H1 (cell line): ENCODE data around the gene PHF14. TPM values are rescaled to one million over a fixed set of nuclear protein-coding genes. Genes with fewer than 3 reads are reported as not detected.

Experiments
- CTCF ChIA-PET: fragments of 300-600 bp; sonication (Branson Sonifier 250); formaldehyde crosslinking; loops from one replicate; lab custom pipeline; 2021; ENCODE audit not compliant: partially characterized antibody; lab: Charles Lee
- POLR2A ChIA-PET: fragments of 300-600 bp; sonication (Branson Sonifier 250); formaldehyde crosslinking; loops from one replicate; lab custom pipeline; 2021; ENCODE audit warnings: inconsistent platforms; ENCODE audit not compliant: partially characterized antibody; lab: Charles Lee
- DNase-seq, 2 experiments: peaks; one replicate each; pipeline versions ENCODE4 v3.0.0 to v3.0.0-alpha.2; 2010 to 2022; ENCODE audit warnings: low spot score in 2 of 2, low read depth in 1 of 2, mixed read lengths in 1 of 2
- FAIRE-seq: peaks from 2 replicates; lab custom pipeline; 2011; peaks lifted over from hg19 to GRCh38; lab: Jason Lieb, UNC
- H2AFZ ChIP-seq: 2 replicates; pipeline ENCODE4 v1.8.1; 2012; ENCODE audit warnings: low read length, inconsistent platforms
- H2AK5ac ChIP-seq: 2 replicates; pipeline ENCODE4 v1.6.1; 2013; ENCODE audit warnings: low read depth, low read length
- H2BK120ac ChIP-seq: replicated peaks from 2 replicates; pipeline ENCODE3; 2013; ENCODE audit warnings: low read depth, low read length, inconsistent platforms
- H2BK12ac ChIP-seq: 2 replicates; pipeline ENCODE4 v1.6.1; 2013; ENCODE audit warnings: low read depth, low read length
- H2BK15ac ChIP-seq: 2 replicates; pipeline ENCODE4 v1.6.1; 2013; ENCODE audit warnings: low read length
- H2BK20ac ChIP-seq: 2 replicates; pipeline ENCODE4 v1.6.1; 2013; ENCODE audit warnings: low read length
- H2BK5ac ChIP-seq: 2 replicates; pipeline ENCODE4 v1.6.1; 2013; ENCODE audit warnings: low read depth, low read length
- H3K14ac ChIP-seq: 2 replicates; pipeline ENCODE4 v1.6.1; 2013; ENCODE audit warnings: inconsistent platforms; ENCODE audit not compliant: insufficient read length
- H3K18ac ChIP-seq: 2 replicates; pipeline ENCODE4 v1.6.1; 2013; ENCODE audit warnings: low read length; ENCODE audit errors: extremely low read depth
- H3K23ac ChIP-seq: 2 replicates; pipeline ENCODE4 v1.6.1; 2013; ENCODE audit warnings: inconsistent platforms; ENCODE audit not compliant: insufficient read length
- H3K23me2 ChIP-seq: 2 replicates; pipeline ENCODE4 v1.6.1; 2013; ENCODE audit warnings: low read depth, low read length
- H3K27ac ChIP-seq: 2 replicates; pipeline ENCODE4 v1.6.1; 2011; ENCODE audit warnings: low read depth, low read length, inconsistent platforms
- H3K27me3 ChIP-seq, 4 experiments: replicated peaks in 1 of 4; 1 replicate in 1 of 4; 2 replicates in 3 of 4; pipeline versions ENCODE4 v1.6.1 to v1.8.1; 2011 to 2013; ENCODE audit warnings: low read length in 3 of 4, mild to moderate bottlenecking in 3 of 4, inconsistent platforms in 2 of 4, mixed read lengths in 2 of 4, moderate library complexity in 1 of 4; ENCODE audit not compliant: control insufficient read depth in 3 of 4, insufficient read depth in 3 of 4; ENCODE audit errors: extremely low read depth in 1 of 4
- H3K36me3 ChIP-seq, 4 experiments: 2 replicates each; pipeline versions ENCODE4 v1.6.1 to v1.8.1; 2011 to 2013; ENCODE audit warnings: mild to moderate bottlenecking in 4 of 4, low read length in 3 of 4, moderate library complexity in 2 of 4, control low read depth in 1 of 4, inconsistent platforms in 1 of 4; ENCODE audit not compliant: insufficient read depth in 4 of 4, control insufficient read depth in 2 of 4
- H3K4ac ChIP-seq: replicated peaks from 2 replicates; pipeline ENCODE3; 2013; ENCODE audit warnings: low read length, low read depth, mixed read lengths, inconsistent platforms; ENCODE audit not compliant: insufficient read length
- H3K4me1 ChIP-seq, 4 experiments: replicated peaks in 1 of 4; 1 replicate in 1 of 4; 2 replicates in 3 of 4; pipeline versions ENCODE4 v1.6.1 to v1.8.1; 2011 to 2013; ENCODE audit warnings: low read length in 3 of 4, inconsistent platforms in 2 of 4, mixed read lengths in 1 of 4; ENCODE audit not compliant: insufficient read depth in 4 of 4, control insufficient read depth in 3 of 4
- H3K4me2 ChIP-seq, 2 experiments: 2 replicates each; pipeline versions ENCODE4 v1.6.1 to v1.8.1; 2011 to 2013; ENCODE audit warnings: low read depth in 2 of 2, low read length in 2 of 2, control low read depth in 1 of 2, inconsistent platforms in 1 of 2, mild to moderate bottlenecking in 1 of 2; ENCODE audit not compliant: insufficient read depth in 1 of 2
- H3K4me3 ChIP-seq, 4 experiments: fragments of 200-600, 300-600 bp in 1 of 4; sonication (generic), shearing (Covaris generic), sonication (Bioruptor Twin) in 1 of 4; 2 replicates each; pipeline versions ENCODE4 v1.5.1 to v1.8.1; 2011 to 2016; ENCODE audit warnings: low read length in 4 of 4, low read depth in 3 of 4, control low read depth in 2 of 4, inconsistent platforms in 2 of 4, mild to moderate bottlenecking in 2 of 4, mixed read lengths in 1 of 4, moderate library complexity in 1 of 4; ENCODE audit not compliant: insufficient read depth in 2 of 4; ENCODE audit errors: extremely low read depth in 1 of 4
- H3K56ac ChIP-seq: replicated peaks from 2 replicates; pipeline ENCODE3; 2013; ENCODE audit warnings: low read depth, mild to moderate bottlenecking, mixed read lengths, low read length, inconsistent platforms; ENCODE audit not compliant: insufficient read length
- H3K79me1 ChIP-seq: 2 replicates; pipeline ENCODE4 v1.6.1; 2013; ENCODE audit warnings: low read depth, low read length, control low read depth
- H3K79me2 ChIP-seq, 2 experiments: 2 replicates each; pipeline versions ENCODE4 v1.6.1 to v1.8.1; 2012 to 2013; ENCODE audit warnings: low read length in 2 of 2, mild to moderate bottlenecking in 2 of 2, inconsistent platforms in 1 of 2; ENCODE audit not compliant: insufficient read depth in 2 of 2, control insufficient read depth in 1 of 2
- H3K9ac ChIP-seq, 4 experiments: replicated peaks in 1 of 4; 1 replicate in 1 of 4; 2 replicates in 3 of 4; pipeline versions ENCODE4 v1.6.1 to v1.8.1; 2011 to 2013; ENCODE audit warnings: low read depth in 3 of 4, low read length in 3 of 4, control low read depth in 2 of 4, mild to moderate bottlenecking in 2 of 4, moderate library complexity in 2 of 4, inconsistent platforms in 1 of 4; ENCODE audit errors: extremely low read depth in 1 of 4
- H3K9me3 ChIP-seq, 2 experiments: 2 replicates each; pipeline versions ENCODE4 v1.6.1 to v1.8.1; 2012 to 2013; ENCODE audit warnings: mild to moderate bottlenecking in 2 of 2, moderate library complexity in 2 of 2, control low read depth in 1 of 2, inconsistent platforms in 1 of 2, low read depth in 1 of 2, low read length in 1 of 2, mixed read lengths in 1 of 2; ENCODE audit not compliant: insufficient read depth in 2 of 2
- H4K20me1 ChIP-seq, 2 experiments: replicated peaks in 1 of 2; 2 replicates each; pipeline versions ENCODE3 to v1.8.1; 2011 to 2013; ENCODE audit warnings: inconsistent platforms in 2 of 2, low read length in 2 of 2, mild to moderate bottlenecking in 1 of 2; ENCODE audit not compliant: insufficient read depth in 2 of 2, control insufficient read depth in 1 of 2
- H4K5ac ChIP-seq: 2 replicates; pipeline ENCODE4 v1.6.1; 2013; ENCODE audit warnings: low read length, low read depth, mixed read lengths, inconsistent platforms; ENCODE audit not compliant: insufficient read length
- H4K8ac ChIP-seq: 2 replicates; pipeline ENCODE4 v1.8.0; 2013; ENCODE audit warnings: mild to moderate bottlenecking, moderate library complexity, low read length, inconsistent platforms; ENCODE audit not compliant: insufficient read depth; ENCODE audit errors: extremely low read depth
- H4K91ac ChIP-seq: replicated peaks from 2 replicates; pipeline ENCODE3; 2013; ENCODE audit warnings: low read length, mixed read lengths, inconsistent platforms; ENCODE audit not compliant: insufficient read length
- HDAC2 ChIP-seq, 2 experiments: fragments of 300-600 bp in 1 of 2; sonication (generic) in 1 of 2; IDR thresholded peaks; 2 replicates each; pipeline ENCODE4 v1.6.1; 2011 to 2012; ENCODE audit warnings: low read depth in 2 of 2, low read length in 2 of 2, mild to moderate bottlenecking in 2 of 2, moderate library complexity in 2 of 2, borderline replicate concordance in 1 of 2, inconsistent platforms in 1 of 2
- RAD21 ChIP-seq, 2 experiments: IDR thresholded peaks in 1 of 2; conservative IDR thresholded peaks in 1 of 2; 2 replicates each; pipeline ENCODE4 v1.6.1; 2011; ENCODE audit warnings: low read depth in 2 of 2, low read length in 2 of 2, improper control_type of control experiment in 1 of 2, inconsistent platforms in 1 of 2, mild to moderate bottlenecking in 1 of 2, moderate library complexity in 1 of 2
- SP4 ChIP-seq: IDR thresholded peaks from 2 replicates; pipeline ENCODE4 v1.6.1; 2012; ENCODE audit warnings: low read length, inconsistent platforms
- WGBS, 2 experiments: shearing (Covaris generic) in 1 of 2; methylation state at CpG; one replicate each; pipeline versions ENCODE4 v1.1.6 to v1.1.7; 2013 to 2015; ENCODE audit warnings: low lambda C conversion rate in 2 of 2, mixed read lengths in 2 of 2, inconsistent platforms in 1 of 2, low coverage in 1 of 2, missing lambda C conversion rate in 1 of 2; ENCODE audit not compliant: insufficient replicate concordance in 2 of 2, insufficient coverage in 1 of 2, insufficient read length in 1 of 2; ENCODE audit errors: extremely low coverage in 1 of 2, missing lambda C conversion rate in 1 of 2; 5-methylcytosine and 5-hydroxymethylcytosine counted together
- polyA plus RNA-seq, 7 experiments: library from polyadenylated mRNA; depleted of rRNA in 3 of 7; stranded (reverse) in 5 of 7; unstranded in 2 of 7; fragments of >200 nt in 5 of 7; fragments of 200-250 nt in 2 of 7; gene quantifications; 1 replicate in 5 of 7; 2 replicates in 1 of 7; 4 replicates in 1 of 7; pipeline versions ENCODE4 v1.2.1 to v1.2.3, GENCODE V29; 2011 to 2013; ENCODE audit warnings: missing spikeins in 2 of 7, mixed read lengths in 2 of 7
- total RNA-seq: library from RNA; stranded (reverse); fragmentation: NEBNext Ultra II Directional; extraction: Animal tissue kit (Norgen Biotek cat#: 25700); gene quantifications from 2 replicates; pipeline ENCODE4 v1.2.1, GENCODE V29; 2021
- TF ChIP-seq, protein P1 (sequence below), 3 experiments: IDR thresholded peaks; 1 replicate in 2 of 3; 2 replicates in 1 of 3; pipeline versions ENCODE4 v1.5.1 to v1.6.1; 2011; ENCODE audit warnings: low read length in 3 of 3, mild to moderate bottlenecking in 3 of 3, inconsistent platforms in 2 of 3, low read depth in 1 of 3, moderate library complexity in 1 of 3; ENCODE audit not compliant: insufficient read depth in 1 of 3; ENCODE audit errors: control extremely low read depth in 1 of 3

PHF14 gene
- total and polyA plus RNA-seq, 2 of the 8 experiments (the other 6 are each of a cell fraction or from before 2014, with no cell fraction given) = 17.9 to 70.6 TPM

DNA sequence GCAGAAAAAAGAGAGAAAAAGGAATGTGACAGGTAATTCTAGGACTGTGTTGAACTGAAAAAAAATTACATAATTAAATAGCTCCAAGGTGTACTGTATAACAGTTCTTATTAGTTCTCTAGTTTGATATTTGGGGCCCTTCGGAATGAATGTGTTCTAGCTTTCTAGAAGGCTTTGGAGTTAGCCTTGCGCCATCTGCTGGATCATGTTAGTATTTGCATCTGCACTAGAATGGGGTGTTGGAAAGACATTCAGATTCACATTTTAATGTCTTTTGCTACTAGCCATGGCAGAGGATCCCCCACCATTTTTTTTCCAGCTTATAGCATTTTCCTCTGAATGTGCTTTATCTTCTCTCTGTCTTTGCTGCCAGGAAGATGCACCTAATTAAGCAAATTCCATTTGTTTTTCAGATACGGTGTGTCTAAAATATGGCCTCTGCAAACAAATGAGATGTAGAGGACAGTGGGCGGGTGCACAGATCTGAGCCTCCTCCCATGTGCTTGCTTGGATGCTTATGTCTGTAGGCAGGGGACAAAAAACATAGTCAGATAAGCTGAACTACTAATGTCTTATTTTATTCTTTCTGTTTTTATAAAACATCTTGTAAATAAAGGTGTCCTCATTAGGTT, 238.5 kb downstream of the PHF14 start:
- peaks cover 0 to 1% (median 0%) of the 10 kb centered on the region in 4 experiments; a peak in 1 of 7 replicates for H3K27me3 ChIP-seq
- H3K4me1 ChIP-seq = peaks cover 0 to 3% (median 0%) of the 10 kb centered on the region in 4 experiments; a peak in 1 of 7 replicates
- H3K4me3 ChIP-seq = no peak overlapping the region
- H4K20me1 ChIP-seq = no peaks in the 10 kb centered on the region
- no peak overlapping the region for H3K56ac ChIP-seq
- TF ChIP-seq SP4 (no peak), RAD21 (IDR thresholded peaks at IDR 0.05 in 1 of 2, conservative IDR thresholded peaks at IDR 0.05 in 1 of 2; ENCODE audit: low read depth in 2 of 2, low read length in 2 of 2) (peak; percentile 87 to 88), HDAC2 (IDR thresholded peaks at IDR 0.05; ENCODE audit: borderline replicate concordance in 1 of 2, low read depth in 2 of 2, low read length in 2 of 2) (no peak)
- TF ChIP-seq, protein P1, sequence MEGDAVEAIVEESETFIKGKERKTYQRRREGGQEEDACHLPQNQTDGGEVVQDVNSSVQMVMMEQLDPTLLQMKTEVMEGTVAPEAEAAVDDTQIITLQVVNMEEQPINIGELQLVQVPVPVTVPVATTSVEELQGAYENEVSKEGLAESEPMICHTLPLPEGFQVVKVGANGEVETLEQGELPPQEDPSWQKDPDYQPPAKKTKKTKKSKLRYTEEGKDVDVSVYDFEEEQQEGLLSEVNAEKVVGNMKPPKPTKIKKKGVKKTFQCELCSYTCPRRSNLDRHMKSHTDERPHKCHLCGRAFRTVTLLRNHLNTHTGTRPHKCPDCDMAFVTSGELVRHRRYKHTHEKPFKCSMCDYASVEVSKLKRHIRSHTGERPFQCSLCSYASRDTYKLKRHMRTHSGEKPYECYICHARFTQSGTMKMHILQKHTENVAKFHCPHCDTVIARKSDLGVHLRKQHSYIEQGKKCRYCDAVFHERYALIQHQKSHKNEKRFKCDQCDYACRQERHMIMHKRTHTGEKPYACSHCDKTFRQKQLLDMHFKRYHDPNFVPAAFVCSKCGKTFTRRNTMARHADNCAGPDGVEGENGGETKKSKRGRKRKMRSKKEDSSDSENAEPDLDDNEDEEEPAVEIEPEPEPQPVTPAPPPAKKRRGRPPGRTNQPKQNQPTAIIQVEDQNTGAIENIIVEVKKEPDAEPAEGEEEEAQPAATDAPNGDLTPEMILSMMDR (IDR thresholded peaks at IDR 0.05; ENCODE audit: control extremely low read depth in 1 of 3, insufficient read depth in 1 of 3, low read depth in 1 of 3, low read length in 3 of 3) = peak in 2 of 3 experiments; percentile 62 to 83; a peak in 3 of 4 replicates
- POLR2A ChIA-PET = interaction anchor here (1.0 to 1.4 kb wide), 2 partner anchors 19 to 238 kb away, joined by 3 to 5 read pairs; no protein-coding TSS in a partner anchor
- H4K91ac ChIP-seq = no peak overlapping the region
- H2BK120ac ChIP-seq = no peak overlapping the region
- CTCF ChIA-PET = interaction anchor here (0.6 to 4.5 kb wide), 38 partner anchors 8 to 565 kb away, joined by 3 to 37 read pairs (median 5); no protein-coding TSS in a partner anchor
- H3K79me1 ChIP-seq = no peaks in the 10 kb centered on the region
- H3K4ac ChIP-seq = no peak overlapping the region
- no peak overlapping the region for H2AK5ac ChIP-seq
- no peak overlapping the region for H3K18ac ChIP-seq
- H3K14ac ChIP-seq = no peak overlapping the region
- no peak overlapping the region for H3K4me2 ChIP-seq
- H2AFZ ChIP-seq = no peak overlapping the region
- no peak overlapping the region for H3K23ac ChIP-seq
- H4K5ac ChIP-seq = no peak overlapping the region
- no peak overlapping the region for H4K8ac ChIP-seq
- 54% methylated on average over 4 of the region's 4 CpGs; no CpG with 5 or more reads in 1 of the 2 experiments for WGBS, 2 experiments
- no peaks in the 10 kb centered on the region for H3K9me3 ChIP-seq
- H2BK20ac ChIP-seq = no peak overlapping the region
- DNase-seq (no peak), FAIRE-seq (peak; percentile 92)
- no peak overlapping the region for H2BK12ac ChIP-seq
- no peak overlapping the region for H2BK5ac ChIP-seq
- H2BK15ac ChIP-seq = no peak overlapping the region
- no peaks in the 10 kb centered on the region for H3K79me2 ChIP-seq
- H3K23me2 ChIP-seq = no peaks in the 10 kb centered on the region; the same call in 1 of the 2 replicates
- H3K36me3 ChIP-seq = no peaks in the 10 kb centered on the region
- H3K9ac ChIP-seq = no peak overlapping the region
- no peak overlapping the region for H3K27ac ChIP-seq
